Measurements from ENCODE around the gene LARGE1. TPM values are rescaled to one million over a fixed set of nuclear protein-coding genes. Genes with fewer than 3 reads are reported as not detected.

LARGE1 gene
- total and polyA plus RNA-seq, 2 of the 8 experiments (the other 6 are each of a cell fraction or from before 2014, with no cell fraction given) = 43.7 to 83.0 TPM

DNA sequence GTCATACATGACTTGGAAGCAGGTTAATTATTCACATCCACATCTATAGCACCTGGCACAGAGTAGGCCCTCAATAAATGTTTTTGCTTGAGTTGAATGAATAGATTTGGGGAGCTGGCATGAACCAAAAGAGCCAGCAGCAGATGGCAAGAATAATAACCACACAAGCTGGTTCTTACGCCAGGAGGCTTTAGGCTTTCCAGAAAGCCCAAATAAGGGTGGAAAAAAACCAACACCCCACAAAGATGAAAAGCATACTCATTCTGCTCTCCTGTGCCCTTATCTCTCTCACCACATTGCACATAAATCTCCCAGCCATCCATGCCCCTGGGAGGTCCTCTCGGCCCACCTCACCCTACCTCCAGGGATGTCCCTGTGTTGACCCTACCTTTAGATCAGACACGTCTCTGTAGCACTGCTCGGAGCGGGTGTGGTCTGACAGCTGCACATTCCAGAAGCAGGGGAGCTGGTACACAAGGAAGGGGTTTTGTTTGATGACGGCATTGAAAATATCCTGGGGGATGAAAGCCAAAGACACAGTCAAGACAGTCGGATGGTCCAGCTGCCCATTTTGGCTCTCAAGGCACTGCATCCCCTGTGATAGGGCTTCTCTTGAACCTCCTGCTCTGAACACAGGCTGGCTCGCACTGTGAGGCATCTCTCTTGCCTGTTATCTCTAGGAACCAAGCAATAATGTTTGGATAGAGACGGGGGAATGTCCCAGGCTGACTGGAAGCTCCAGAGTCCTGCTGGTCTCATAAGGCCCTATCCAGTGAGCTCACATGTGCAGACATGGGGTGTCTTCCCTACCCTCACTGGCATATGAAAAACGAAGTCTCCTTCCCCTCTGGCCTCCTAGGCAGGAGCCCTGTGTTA lies 538.5 kb downstream of the LARGE1 start (continued):
- TF ChIP-seq BACH1 (IDR thresholded peaks at IDR 0.05; ENCODE audit: low read length) (no peak), CHD2 (IDR thresholded peaks at IDR 0.05; ENCODE audit: low read length) (no peak)
